CD14-positive monocyte (primary cell): ENCODE data around the gene RPS23. TPM values are rescaled to one million over a fixed set of nuclear protein-coding genes. Genes with fewer than 3 reads are reported as not detected.

Experiments
- DNase-seq, 3 donors: peaks; one replicate each; pipeline ENCODE4 v3.0.0-alpha.2; 2011 to 2022
- H2AFZ ChIP-seq: 2 replicates; pipeline ENCODE4 v1.6.0; 2012; ENCODE audit warnings: mild to moderate bottlenecking, low read depth, low read length, inconsistent platforms; ENCODE audit not compliant: insufficient read depth, poor library complexity, severe bottlenecking
- H3K27ac ChIP-seq, 2 donors: 1 replicate in 1 of 2; 2 replicates in 1 of 2; pipeline ENCODE4 v1.5.1; 2012 to 2013; ENCODE audit warnings: low read length in 2 of 2, control low read depth in 1 of 2, inconsistent platforms in 1 of 2, low read depth in 1 of 2, mild to moderate bottlenecking in 1 of 2
- H3K27me3 ChIP-seq, 2 donors: one replicate each; pipeline versions ENCODE4 v1.6.0 to v1.6.1; 2011 to 2013; ENCODE audit warnings: low read length in 2 of 2; ENCODE audit not compliant: control insufficient read depth in 2 of 2, insufficient read depth in 2 of 2
- H3K36me3 ChIP-seq, 2 donors: replicated peaks in 1 of 2; 1 replicate in 1 of 2; 2 replicates in 1 of 2; pipeline versions ENCODE4 v1.5.1 to v1.6.1; 2012 to 2013; ENCODE audit warnings: low read length in 2 of 2, control low read depth in 1 of 2, inconsistent platforms in 1 of 2, mild to moderate bottlenecking in 1 of 2; ENCODE audit not compliant: insufficient read depth in 2 of 2, control insufficient read depth in 1 of 2
- H3K4me1 ChIP-seq, 2 donors: 1 replicate in 1 of 2; 2 replicates in 1 of 2; pipeline versions ENCODE4 v1.5.1 to v1.6.1; 2012 to 2013; ENCODE audit warnings: low read length in 2 of 2, control low read depth in 1 of 2, inconsistent platforms in 1 of 2, mild to moderate bottlenecking in 1 of 2, moderate library complexity in 1 of 2; ENCODE audit not compliant: insufficient read depth in 2 of 2, control insufficient read depth in 1 of 2
- H3K4me2 ChIP-seq: replicated peaks from 2 replicates; pipeline ENCODE3; 2012; ENCODE audit warnings: low read length, moderate library complexity, mild to moderate bottlenecking; ENCODE audit not compliant: poor library complexity, severe bottlenecking; ENCODE audit errors: extremely low read depth
- H3K4me3 ChIP-seq, 3 experiments: fragments of 200-600 bp in 1 of 3; sonication (generic) in 1 of 3; replicated peaks in 1 of 3; 1 replicate in 2 of 3; 2 replicates in 1 of 3; pipeline ENCODE4 v1.5.1; 2011 to 2013; ENCODE audit warnings: low read length in 3 of 3, mild to moderate bottlenecking in 3 of 3, control low read depth in 2 of 3, low read depth in 2 of 3, inconsistent platforms in 1 of 3, moderate library complexity in 1 of 3
- H3K79me2 ChIP-seq: 2 replicates; pipeline ENCODE4 v1.6.0; 2012; ENCODE audit warnings: mild to moderate bottlenecking, control low read depth, inconsistent platforms, low read length, moderate library complexity; ENCODE audit not compliant: insufficient read depth
- H3K9ac ChIP-seq: 2 replicates; pipeline ENCODE4 v1.6.0; 2017; ENCODE audit warnings: low read length, mild to moderate bottlenecking; ENCODE audit not compliant: insufficient read depth, poor library complexity, severe bottlenecking
- H3K9me3 ChIP-seq, 2 donors: replicated peaks in 1 of 2; 1 replicate in 1 of 2; 2 replicates in 1 of 2; pipeline versions ENCODE4 v1.5.1 to v1.6.1; 2012 to 2013; ENCODE audit warnings: low read length in 2 of 2, control low read depth in 1 of 2; ENCODE audit not compliant: control insufficient read depth in 1 of 2, insufficient read depth in 1 of 2
- H4K20me1 ChIP-seq: 2 replicates; pipeline ENCODE4 v1.6.0; 2012; ENCODE audit warnings: mild to moderate bottlenecking, low read length, control low read depth, moderate library complexity; ENCODE audit not compliant: insufficient read depth
- H3K27ac Mint-ChIP-seq, 7 donors: one replicate each; pipeline ENCODE4 v1.8.0; 2020; ENCODE audit warnings: mild to moderate bottlenecking in 7 of 7, mixed read lengths in 7 of 7, moderate library complexity in 6 of 7, inconsistent platforms in 2 of 7
- H3K27me3 Mint-ChIP-seq, 3 donors: one replicate each; pipeline ENCODE4 v1.8.0; 2021 to 2022; ENCODE audit warnings: low read depth in 3 of 3, mild to moderate bottlenecking in 3 of 3, mixed read lengths in 3 of 3, moderate library complexity in 3 of 3, inconsistent platforms in 1 of 3
- H3K36me3 Mint-ChIP-seq, 2 donors: one replicate each; pipeline ENCODE4 v1.8.0; 2020; ENCODE audit warnings: mixed read lengths in 2 of 2, inconsistent platforms in 1 of 2, mild to moderate bottlenecking in 1 of 2
- H3K4me1 Mint-ChIP-seq: one replicate; pipeline ENCODE4 v1.8.0; 2020; ENCODE audit warnings: mild to moderate bottlenecking, mixed read lengths
- H3K4me3 Mint-ChIP-seq, 2 donors: one replicate each; pipeline ENCODE4 v1.8.0; 2020; ENCODE audit warnings: mild to moderate bottlenecking in 2 of 2, mixed read lengths in 2 of 2, moderate library complexity in 1 of 2
- H3K9me3 Mint-ChIP-seq, 7 donors: one replicate each; pipeline ENCODE4 v1.8.0; 2020 to 2022; ENCODE audit warnings: mixed read lengths in 7 of 7, mild to moderate bottlenecking in 6 of 7, moderate library complexity in 6 of 7, inconsistent platforms in 2 of 7
- CTCF ChIP-seq: fragments of 200-600 bp; IDR thresholded peaks from one replicate; pipeline ENCODE4 v1.8.0; 2022; ENCODE audit warnings: antibody characterized with exemption, mild to moderate bottlenecking
- WGBS: methylation state at CpG from one replicate; pipeline ENCODE4 v1.1.5; 2013; ENCODE audit warnings: missing lambda C conversion rate; ENCODE audit not compliant: insufficient coverage; 5-methylcytosine and 5-hydroxymethylcytosine counted together
- intact Hi-C, 2 donors: fragments of 100-400 bp; cut with micrococcal nuclease; formaldehyde crosslinking; loops; one replicate each; pipeline versions ENCODE4 v1.15.0 to v1.15.1; 2023
- polyA minus RNA-seq: library from RNA; depleted of rRNA, polyadenylated mRNA; stranded (reverse); fragments of >200 nt; gene quantifications from 2 replicates; pipeline ENCODE4 v1.2.3, GENCODE V29; 2012
- polyA plus RNA-seq, 3 donors: library from polyadenylated mRNA; depleted of rRNA in 1 of 3; unstranded in 2 of 3; stranded (reverse) in 1 of 3; fragments of 300-500 nt in 2 of 3; fragments of >200 nt in 1 of 3; fragmentation: Illumina TruSeq in 2 of 3; gene quantifications; 1 replicate in 2 of 3; 2 replicates in 1 of 3; pipeline ENCODE4 v1.2.3, GENCODE V29; 2012 to 2021
- total RNA-seq, 12 experiments: library from RNA in 1 of 12; stranded (reverse) in 1 of 12; fragments of 120-200 nt in 1 of 12; gene quantifications; one replicate each; pipeline ENCODE4 v1.2.4 and lab custom pipeline; 2013 to 2026; ENCODE audit warnings: mixed read lengths in 6 of 12, inconsistent platforms in 1 of 12

Gene RPS23
- 4,138 TPM for total RNA-seq (2013)
- polyA plus RNA-seq (1,000 to 10,000 TPM; 1,200 to 3,765 (median 1,267) TPM), polyA minus RNA-seq (1,283 and 2,230 TPM in 2 replicates), total RNA-seq (lab: John Stamatoyannopoulos, UW) (209 to 664 (median 543) reads per million in 11 experiments)

- H3K79me2 ChIP-seq, result peaks cover 19% of the 10 kb centered on the region
- no peaks in the 10 kb centered on the region for H4K20me1 ChIP-seq
- WGBS, result under 1% methylated on average over 47 of the region's 60 CpGs
- Mint-ChIP-seq H3K4me1 (peaks cover 18% of the 10 kb centered on the region), H3K36me3 (peaks cover 25 to 32% of the 10 kb centered on the region in 2 donors), H3K9me3 (no peaks in the 10 kb centered on the region), H3K27me3 (peaks cover 0 to 1% (median 0%) of the 10 kb centered on the region in 3 donors), H3K27ac (peak within 1 kb of the TSS; percentile 89 to 99 (median 97)), H3K4me3 (peak within 1 kb of the TSS; percentile 91 to 95)
- peak within 1 kb of the TSS; percentile 70 to 87 (median 80) for H3K4me3 ChIP-seq
- H3K36me3 ChIP-seq, result peaks cover 25 to 30% of the 10 kb centered on the region in 2 donors
- H3K4me1 ChIP-seq, result peaks cover 16% of the 10 kb centered on the region in 2 donors
- DNase-seq, result peak; percentile 77 to 91 (median 84)
- no peaks in the 10 kb centered on the region for H3K27me3 ChIP-seq
- H3K4me2 ChIP-seq, result peak within 1 kb of the TSS; percentile 86
- peak within 1 kb of the TSS; percentile 90 for H2AFZ ChIP-seq
- intact Hi-C loops, result loop anchor here in 1 of 2 donors (5.0 kb wide), 1 partner anchor 976 kb away; the partner anchor contains the start of gene ZCCHC9
- H3K27ac ChIP-seq, result peak within 1 kb of the TSS; percentile 34 to 86
- no peaks in the 10 kb centered on the region for H3K9me3 ChIP-seq
- peak within 1 kb of the TSS; percentile 89 for H3K9ac ChIP-seq
- no peak for TF ChIP-seq CTCF
Measured at GRCh38 chr5:82277987-82278710, at the start of gene RPS23. Gene RPS23 (minus strand): TSS chr5:82278354. CDS start chr5:82278323, 31 bp downstream.

GRCh38 chr5:82327941-82328340 is 49.8 kb upstream of the RPS23 start:
- Histone ChIP-seq H4K20me1 (no peaks in the 10 kb centered on the region), H3K27ac (no peak overlapping the region), H3K79me2 (no peaks in the 10 kb centered on the region), H3K4me1 (no peaks in the 10 kb centered on the region), H3K36me3 (no peaks in the 10 kb centered on the region), H3K9me3 (peaks cover 0 to 4% of the 10 kb centered on the region in 2 donors), H3K4me2 (no peak overlapping the region), H3K27me3 (no peaks in the 10 kb centered on the region), H3K9ac (no peak overlapping the region), H3K4me3 (no peak overlapping the region), H2AFZ (no peak overlapping the region)
- Mint-ChIP-seq H3K4me1 (no peaks in the 10 kb centered on the region), H3K4me3 (no peak overlapping the region), H3K27ac (no peak overlapping the region), H3K36me3 (no peaks in the 10 kb centered on the region), H3K27me3 (peaks cover 0 to 3% (median 0%) of the 10 kb centered on the region in 3 donors), H3K9me3 (peaks cover 3 to 10% (median 4%) of the 10 kb centered on the region in 7 donors)
- intact Hi-C loops, result no loop called here
- no peak for DNase-seq
- TF ChIP-seq CTCF, result no peak
